RWPE1 (cell line): ENCODE measurements around the gene POU6F2.

Experiments used
- CTCF ChIA-PET: fragments of 350-600 bp; sonication (Branson Sonifier 250); formaldehyde crosslinking; extraction: SDS; loops from one replicate; lab custom pipeline; 2021; lab: Yijun Ruan, JAX
- POLR2A ChIA-PET: fragments of 400-600 bp; formaldehyde crosslinking; extraction: SDS; loops from one replicate; lab custom pipeline; 2020; ENCODE audit warnings: antibody characterized with exemption; ENCODE audit not compliant: low non-redundant PET; lab: Yijun Ruan, JAX
- DNase-seq: peaks from one replicate; pipeline ENCODE4 v3.0.0; 2012; ENCODE audit warnings: low spot score
- H3K27ac ChIP-seq: fragments of 450-650 bp; 2 replicates; pipeline ENCODE4 v1.5.1; 2017
- CTCF ChIP-seq: fragments of 450-650 bp; conservative IDR thresholded peaks from 2 replicates; pipeline ENCODE4 v1.5.1; 2017; ENCODE audit warnings: low read depth, mild to moderate bottlenecking

The POU6F2 gene

GRCh38 chr7:39399986-39400385 lies 422.3 kb downstream of the POU6F2 start:
- no peak overlapping the region for H3K27ac ChIP-seq
- no peak for TF ChIP-seq CTCF
- CTCF ChIA-PET: no interaction called here
- POLR2A ChIA-PET: no interaction called here
- no peak for DNase-seq

- ChIA-PET POLR2A (no interaction called here), CTCF (no interaction called here)
- no peak overlapping the region for H3K27ac ChIP-seq
- TF ChIP-seq CTCF: no peak
- no peak for DNase-seq
Observed at GRCh38 chr7:39400836-39401235, 423.1 kb downstream of the POU6F2 start.

- DNase-seq: no peak
- no peak overlapping the region for H3K27ac ChIP-seq
- ChIA-PET POLR2A (no interaction called here), CTCF (no interaction called here)
- no peak for TF ChIP-seq CTCF
Observed at GRCh38 chr7:39402034-39402433, 424.3 kb downstream of the POU6F2 start.

- ChIA-PET CTCF (interaction anchor here (0.7 kb wide), 1 partner anchor 1039 kb away, joined by 3 read pairs; no protein-coding TSS in a partner anchor), POLR2A (no interaction called here)
- no peak overlapping the region for H3K27ac ChIP-seq
- no peak for DNase-seq
- TF ChIP-seq CTCF: no peak
Observed at GRCh38 chr7:39404907-39405306, 427.2 kb downstream of the POU6F2 start.

GRCh38 chr7:39405581-39405980 lies 427.9 kb downstream of the POU6F2 start:
- no peak for TF ChIP-seq CTCF
- ChIA-PET POLR2A (no interaction called here), CTCF (interaction anchor here (0.7 kb wide), 1 partner anchor 1040 kb away, joined by 3 read pairs; no protein-coding TSS in a partner anchor)
- H3K27ac ChIP-seq: no peak overlapping the region
- DNase-seq: no peak

GRCh38 chr7:39406467-39406866 lies 428.8 kb downstream of the POU6F2 start:
- ChIA-PET POLR2A (no interaction called here), CTCF (no interaction called here)
- no peak overlapping the region for H3K27ac ChIP-seq

More at GRCh38 chr7:39406467-39406866, 428.8 kb downstream of the POU6F2 start:
- TF ChIP-seq CTCF: no peak
- no peak for DNase-seq
